Heart right ventricle (tissue), 16 donors: ENCODE results near the gene COL4A2. TPM values are rescaled to one million over a fixed set of nuclear protein-coding genes. Genes with fewer than 3 reads are reported as not detected.

Source experiments
- ATAC-seq, 8 donors: fragments of 200-7000 bp; cut with Tn5 transposase; one replicate each; pipeline ENCODE4 v1.9.1; 2020; ENCODE audit warnings: mild to moderate bottlenecking in 8 of 8, moderate library complexity in 8 of 8, moderate number of reproducible peaks in 1 of 8
- DNase-seq, 2 donors: peaks; one replicate each; pipeline ENCODE4 v3.0.0-alpha.2; 2020
- H3K27ac ChIP-seq, 10 donors: fragments of 200-600 bp; sonication (generic) in 2 of 10; one replicate each; pipeline versions ENCODE4 v1.5.0 to v1.8.0; 2020 to 2022; ENCODE audit warnings: mild to moderate bottlenecking in 3 of 10
- H3K27me3 ChIP-seq, 7 donors: fragments of 200-600 bp; one replicate each; pipeline ENCODE4 v1.8.0; 2021 to 2022; ENCODE audit warnings: mild to moderate bottlenecking in 2 of 7
- H3K36me3 ChIP-seq, 9 donors: fragments of 200-600 bp; sonication (generic) in 1 of 9; one replicate each; pipeline versions ENCODE4 v1.5.0 to v1.8.0; 2020 to 2022; ENCODE audit warnings: mild to moderate bottlenecking in 2 of 9
- H3K4me1 ChIP-seq, 9 donors: fragments of 200-600 bp; sonication (generic) in 1 of 9; one replicate each; pipeline versions ENCODE4 v1.5.0 to v1.8.0; 2020 to 2022; ENCODE audit warnings: mild to moderate bottlenecking in 4 of 9
- H3K4me3 ChIP-seq, 10 donors: fragments of 200-600 bp; sonication (generic) in 2 of 10; one replicate each; pipeline versions ENCODE4 v1.5.0 to v1.8.0; 2020 to 2022; ENCODE audit warnings: mild to moderate bottlenecking in 7 of 10, moderate library complexity in 2 of 10
- H3K9me3 ChIP-seq, 11 donors: fragments of 200-600 bp in 10 of 11; sonication (generic) in 2 of 11; one replicate each; pipeline versions ENCODE4 v1.5.0 to v1.8.0; 2013 to 2022; ENCODE audit warnings: mild to moderate bottlenecking in 2 of 11, control low read depth in 1 of 11, moderate library complexity in 1 of 11
- WGBS, 2 donors: extraction: QIAGEN DNeasy Blood & Tissue Kit; methylation state at CpG; one replicate each; pipeline ENCODE4 v1.1.7; 2013; ENCODE audit warnings: inconsistent platforms in 1 of 2; 5-methylcytosine and 5-hydroxymethylcytosine counted together
- intact Hi-C, 10 donors: fragments of 100-400 bp; cut with DNase I; formaldehyde crosslinking; loops; one replicate each; pipeline versions ENCODE4 v1.11.1 to v1.14.2; 2022
- polyA plus RNA-seq, 2 donors: library from polyadenylated mRNA; stranded (reverse); fragments of 200-250 nt; gene quantifications; one replicate each; pipeline ENCODE4 v1.2.3, GENCODE V29; 2013
- total RNA-seq, 10 donors: library from RNA; stranded (reverse); fragmentation: NEBNext Ultra II Directional in 3 of 10; extraction: Animal tissue kit (Norgen Biotek cat#: 25700) in 3 of 10; gene quantifications; one replicate each; pipeline versions ENCODE4 v1.2.1 to v1.2.4, GENCODE V29; 2021 to 2023
- TF ChIP-seq, protein P1 (sequence below), 9 donors: fragments of 200-600 bp; sonication (generic) in 2 of 9; IDR thresholded peaks; one replicate each; pipeline versions ENCODE4 v1.5.0 to v1.8.0; 2021 to 2022; ENCODE audit warnings: antibody characterized with exemption in 9 of 9, mild to moderate bottlenecking in 5 of 9, moderate library complexity in 1 of 9
- donor health status: Arrhythmogenic right ventricular cardiomyopathy.
- donor health status: ischemic (EF 13 %, LVEDD 7.1; RV severe dilation, severe dysfunction).
- donor health status: healthy with polysubstance abuse.
- donor health status: DM: no; HTN: yes; CAD: no.
- donor health status: DM: no; HTN: no; CAD: no.
- donor health status: ischemic (EF 25% LVEDD 6.9; RV normal size, moderate dysfunction).
- donor health status: ischemic (EF 25% LVEDD 5.7; RV mildly dilated, moderate dysfunction).
- donor health status: healthy.
- donor health status: DM: yes; HTN: yes; CAD: no.
- donor health status: Ischemic cardiomyopathy.
- donor health status: ischemic (EF 35%, LVEDD 5.7; RV mildly dilated, moderate dysfunction).
- donor health status: nonischemic (EF 11% LVEDD 7.7; RV severe dilation, severe dysfunction).
- donor health status: DM: yes; HTN: yes; CAD: no.
- donor health status: PGD.
- donor health status: ischemic (EF 29% LVEDD 5.4; RV normal size, mild dysfunction).
- donor health status: nonischemic (EF 23%, LVEDD 6.1; RV moderate dilation, normal function).

COL4A2 gene
- total and polyA plus RNA-seq, 12 donors: 81.7 to 301 (median 128) TPM

DNA sequence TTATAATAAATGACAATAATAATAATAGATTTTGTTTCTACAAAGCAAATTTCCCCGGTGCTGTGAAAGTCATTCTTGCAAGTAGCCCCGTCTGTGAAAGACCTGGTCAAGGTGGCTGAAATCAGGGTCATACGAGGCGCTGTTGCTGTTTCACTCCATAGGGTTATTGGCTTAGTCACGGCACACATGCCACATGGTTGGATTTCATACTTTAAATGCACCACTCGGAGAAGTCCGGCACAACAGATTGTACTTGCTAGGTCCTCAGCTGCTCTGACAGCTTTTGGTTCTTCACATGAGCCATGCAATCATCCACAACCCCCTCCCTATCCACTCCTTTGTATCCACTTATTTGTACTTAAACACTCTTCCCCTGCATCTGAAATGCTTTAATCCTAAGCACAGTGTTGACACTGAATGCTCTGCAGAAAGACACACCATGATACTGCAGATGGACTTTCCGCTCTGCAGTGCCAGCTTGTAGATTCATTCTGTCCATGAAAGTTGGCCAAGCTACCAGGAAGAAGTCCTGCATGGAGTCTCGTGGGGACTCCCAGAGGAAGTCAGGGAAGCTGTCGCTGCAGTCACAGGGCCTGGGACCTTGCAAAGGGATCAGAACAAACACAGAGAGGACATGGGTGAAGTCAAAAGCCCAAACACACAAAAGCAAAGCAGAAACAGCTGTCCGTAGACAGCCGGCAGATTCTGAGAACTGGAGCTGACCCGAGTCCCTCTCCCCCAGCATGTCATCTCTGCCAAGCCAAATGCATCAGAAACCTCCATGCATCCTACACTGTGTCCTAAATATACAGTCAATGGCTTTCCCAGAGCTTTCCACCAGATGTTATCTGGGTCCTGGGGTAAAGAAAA lies 124.6 kb downstream of the COL4A2 start:
- Histone ChIP-seq H3K36me3 (peaks cover 0 to 100% (median 32%) of the 10 kb centered on the region in 9 donors), H3K4me3 (no peak overlapping the region), H3K4me1 (peaks cover 0 to 59% (median 30%) of the 10 kb centered on the region in 9 donors), H3K9me3 (no peaks in the 10 kb centered on the region), H3K27ac (peak overlapping the region in 8 of 10 donors; percentile 23 to 73 (median 54)), H3K27me3 (no peaks in the 10 kb centered on the region)
- TF ChIP-seq, protein P1, sequence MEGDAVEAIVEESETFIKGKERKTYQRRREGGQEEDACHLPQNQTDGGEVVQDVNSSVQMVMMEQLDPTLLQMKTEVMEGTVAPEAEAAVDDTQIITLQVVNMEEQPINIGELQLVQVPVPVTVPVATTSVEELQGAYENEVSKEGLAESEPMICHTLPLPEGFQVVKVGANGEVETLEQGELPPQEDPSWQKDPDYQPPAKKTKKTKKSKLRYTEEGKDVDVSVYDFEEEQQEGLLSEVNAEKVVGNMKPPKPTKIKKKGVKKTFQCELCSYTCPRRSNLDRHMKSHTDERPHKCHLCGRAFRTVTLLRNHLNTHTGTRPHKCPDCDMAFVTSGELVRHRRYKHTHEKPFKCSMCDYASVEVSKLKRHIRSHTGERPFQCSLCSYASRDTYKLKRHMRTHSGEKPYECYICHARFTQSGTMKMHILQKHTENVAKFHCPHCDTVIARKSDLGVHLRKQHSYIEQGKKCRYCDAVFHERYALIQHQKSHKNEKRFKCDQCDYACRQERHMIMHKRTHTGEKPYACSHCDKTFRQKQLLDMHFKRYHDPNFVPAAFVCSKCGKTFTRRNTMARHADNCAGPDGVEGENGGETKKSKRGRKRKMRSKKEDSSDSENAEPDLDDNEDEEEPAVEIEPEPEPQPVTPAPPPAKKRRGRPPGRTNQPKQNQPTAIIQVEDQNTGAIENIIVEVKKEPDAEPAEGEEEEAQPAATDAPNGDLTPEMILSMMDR (IDR thresholded peaks at IDR 0.05): peak in 3 of 9 donors; percentile 36 to 42 (median 37)
- DNase-seq (peak in 1 of 2 donors; percentile 67), ATAC-seq (peak; percentile 70 to 89 (median 79))
- 47 to 48% methylated on average over 13 of the region's 13 CpGs for WGBS, 2 donors
- intact Hi-C loops: loop anchor here in 2 of 10 donors (5.0 kb wide), 1 partner anchor 209 kb away; no protein-coding TSS in a partner anchor

- no peaks in the 10 kb centered on the region for H3K27me3 ChIP-seq
- DNase-seq (no peak), ATAC-seq (peak in 1 of 8 donors; percentile 2)
- peak overlapping the region; percentile 17 to 73 (median 49) for H3K27ac ChIP-seq
- no peak overlapping the region for H3K4me3 ChIP-seq
- H3K36me3 ChIP-seq: peaks cover 0 to 100% (median 35%) of the 10 kb centered on the region in 9 donors
- 66 to 69% methylated on average over 3 of the region's 3 CpGs for WGBS, 2 donors
- no peaks in the 10 kb centered on the region for H3K9me3 ChIP-seq
- intact Hi-C loops: loop anchor here in 2 of 10 donors (5.0 kb wide), 1 partner anchor 210 kb away; no protein-coding TSS in a partner anchor
- H3K4me1 ChIP-seq: peaks cover 0 to 60% (median 30%) of the 10 kb centered on the region in 9 donors
- TF ChIP-seq, protein P1 (IDR thresholded peaks at IDR 0.05): no peak
Observed at GRCh38 chr13:110432522-110432921, 125.4 kb downstream of the COL4A2 start.

DNA sequence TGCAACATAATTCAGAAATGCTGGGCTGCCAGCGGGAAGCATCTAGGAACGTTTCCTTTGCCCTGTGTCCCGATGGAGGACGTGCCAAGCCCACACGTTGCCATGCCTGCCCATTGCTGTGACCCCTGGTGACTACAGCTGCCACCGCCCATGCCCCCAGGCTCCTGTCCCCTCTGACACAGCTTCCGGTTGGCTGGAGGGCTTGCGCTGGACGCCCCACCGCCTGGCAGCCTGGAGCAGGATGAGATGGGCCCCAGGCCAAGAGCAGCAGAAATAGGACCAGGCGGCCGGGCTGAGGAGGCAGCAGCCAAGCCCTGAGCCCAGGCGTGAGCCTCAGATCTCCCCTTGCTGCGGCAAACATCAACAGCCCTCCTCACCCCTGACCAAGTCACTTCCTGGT lies 125.9 kb downstream of the COL4A2 start:
- Histone ChIP-seq H3K4me1 (peaks cover 0 to 60% (median 30%) of the 10 kb centered on the region in 9 donors), H3K9me3 (no peaks in the 10 kb centered on the region), H3K27ac (peak overlapping the region in 9 of 10 donors; percentile 17 to 73 (median 51)), H3K36me3 (peaks cover 0 to 100% (median 39%) of the 10 kb centered on the region in 9 donors), H3K27me3 (no peaks in the 10 kb centered on the region), H3K4me3 (no peak overlapping the region)
- intact Hi-C loops: loop anchor here in 2 of 10 donors (5.0 kb wide), 1 partner anchor 211 kb away; no protein-coding TSS in a partner anchor
- DNase-seq (peak; percentile 56 to 73), ATAC-seq (peak; percentile 56 to 83 (median 72))
- TF ChIP-seq, protein P1 (IDR thresholded peaks at IDR 0.05): no peak
- WGBS, 2 donors: 24 to 32% methylated on average over 14 of the region's 14 CpGs

DNA sequence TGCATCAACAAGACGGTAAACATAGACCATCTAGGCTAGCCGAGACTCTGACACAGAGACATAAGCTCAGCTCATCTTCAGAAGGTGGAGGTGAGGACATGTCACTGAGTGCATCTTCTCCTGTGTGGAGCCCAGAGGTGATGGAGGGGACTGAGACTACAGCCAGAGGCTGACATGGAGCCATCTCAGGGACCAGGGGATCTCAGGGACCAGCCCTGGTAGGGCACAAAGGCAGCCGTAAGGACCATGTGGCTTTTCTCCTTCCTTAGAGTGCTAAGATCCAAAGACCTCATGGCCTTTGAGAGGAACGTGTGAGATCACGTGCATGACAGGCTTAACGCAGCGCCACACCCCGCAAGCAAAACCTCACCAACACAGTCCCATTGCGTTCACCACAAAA lies 127.5 kb downstream of the COL4A2 start:
- no peaks in the 10 kb centered on the region for H3K27me3 ChIP-seq
- no peak for DNase-seq
- H3K27ac ChIP-seq: no peak overlapping the region
- H3K4me3 ChIP-seq: no peak overlapping the region
- intact Hi-C loops: loop anchor here in 3 of 10 donors (5.0 kb wide), 1 partner anchor 212 kb away; no protein-coding TSS in a partner anchor
- ATAC-seq: no peak
- H3K36me3 ChIP-seq: peaks cover 4 to 100% (median 49%) of the 10 kb centered on the region in 9 donors
- peaks cover 0 to 50% (median 30%) of the 10 kb centered on the region in 9 donors for H3K4me1 ChIP-seq
- H3K9me3 ChIP-seq: no peaks in the 10 kb centered on the region
- TF ChIP-seq, protein P1 (IDR thresholded peaks at IDR 0.05): no peak
- WGBS, 2 donors: 95 to 96% methylated on average over 9 of the region's 9 CpGs
